Epidermal melanocyte (primary cell): ENCODE results near the gene SETBP1.

Source experiments
- DNase-seq: peaks from one replicate; pipeline ENCODE4 v3.0.0; 2011; ENCODE audit warnings: low spot score; ENCODE audit not compliant: insufficient read length

Gene SETBP1

DNA sequence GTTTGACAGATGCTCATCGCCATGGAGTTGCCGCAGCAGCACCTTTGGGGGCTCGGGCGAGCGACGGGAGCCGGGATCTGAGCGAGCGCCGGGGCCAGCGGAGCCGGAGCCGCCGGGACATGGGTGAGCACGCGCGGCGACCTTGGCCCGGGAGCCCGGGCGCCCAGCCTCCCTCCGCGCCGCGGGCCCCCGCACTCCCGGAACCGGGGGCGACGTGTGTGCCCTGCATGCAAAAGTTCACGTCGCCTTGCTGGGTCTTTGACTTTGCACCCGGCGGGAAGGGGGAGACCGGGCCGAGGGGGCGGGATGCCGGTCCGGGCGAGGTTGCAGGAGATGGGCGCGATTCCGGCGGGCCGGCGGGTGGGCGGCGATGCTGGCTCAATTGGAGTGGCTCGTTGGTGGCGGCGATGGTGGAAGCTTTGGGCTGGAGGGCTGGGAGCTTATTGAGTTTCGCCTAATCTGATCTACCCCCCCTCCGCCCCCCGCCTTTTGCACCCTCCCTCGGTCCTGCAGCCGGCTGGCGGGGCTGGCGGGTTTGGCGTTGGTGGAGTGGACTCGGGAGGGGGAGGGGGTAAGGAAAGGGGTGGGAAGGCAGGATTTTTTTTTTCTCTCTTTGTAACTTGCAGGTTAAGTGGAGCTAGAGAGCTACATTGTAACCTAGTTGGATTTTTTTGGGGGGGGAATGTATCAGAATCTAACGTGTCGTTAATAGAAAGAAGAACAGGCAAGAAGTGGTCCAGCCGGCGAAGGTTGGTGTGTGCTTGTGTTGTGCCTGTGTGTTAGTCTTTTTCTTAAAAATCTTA lies at the start of gene SETBP1:
Gene SETBP1 (plus strand): TSS at position 616 of the 803 bp plus-strand sequence. CDS start 20,459 bp downstream, outside the sequence.
- DNase-seq, result peak; percentile 60

DNA sequence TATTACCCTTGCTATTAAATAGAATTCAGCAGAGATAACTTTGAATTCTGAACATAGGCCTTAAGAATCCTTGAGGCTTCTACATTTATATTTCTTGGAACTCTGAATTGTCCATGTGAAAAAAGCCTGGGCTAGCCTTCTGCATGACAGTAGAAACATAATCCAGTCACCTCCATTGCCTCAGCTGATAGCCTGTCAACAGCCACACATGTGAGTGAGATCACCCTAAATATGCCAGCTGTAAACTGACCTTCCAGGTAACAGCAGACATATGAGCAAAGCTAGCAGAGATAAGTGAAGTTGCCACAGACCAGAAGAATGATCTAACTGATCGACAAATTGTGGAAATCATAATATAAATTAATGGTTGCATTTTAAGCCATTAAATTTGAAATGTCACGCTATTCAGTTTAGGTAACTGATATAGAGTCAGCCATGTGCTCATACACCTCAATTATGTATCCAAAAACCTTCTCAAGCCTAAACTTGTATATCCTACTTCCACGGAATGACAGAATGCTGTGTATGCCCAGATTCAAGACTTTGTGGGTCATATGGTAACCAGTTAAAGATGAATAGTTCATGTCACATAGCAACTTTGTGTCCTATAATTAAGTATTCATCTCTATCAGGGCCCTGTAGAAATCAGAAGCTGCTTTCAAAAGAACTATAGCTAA lies 48.1 kb upstream of the SETBP1 start:
- no peak for DNase-seq

DNA sequence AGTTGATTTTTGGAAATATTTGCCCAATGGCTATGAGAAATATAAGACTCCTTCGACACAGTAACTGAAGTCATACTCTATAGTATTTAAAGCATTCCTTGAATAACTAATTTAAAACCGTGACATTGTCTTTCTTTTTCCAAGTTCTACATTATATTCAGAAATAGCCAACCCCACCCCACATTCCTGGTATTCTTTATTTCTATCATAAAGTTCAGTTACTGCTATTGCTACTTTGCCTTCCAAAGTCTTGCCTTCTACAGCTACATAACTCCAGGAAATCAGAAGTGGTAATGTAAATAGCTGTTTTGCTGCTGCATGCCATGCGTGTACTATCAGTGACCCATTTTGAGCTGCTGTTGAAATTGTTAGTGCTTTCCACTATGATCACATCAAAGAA lies 45.1 kb upstream of the SETBP1 start:
- no peak for DNase-seq

DNA sequence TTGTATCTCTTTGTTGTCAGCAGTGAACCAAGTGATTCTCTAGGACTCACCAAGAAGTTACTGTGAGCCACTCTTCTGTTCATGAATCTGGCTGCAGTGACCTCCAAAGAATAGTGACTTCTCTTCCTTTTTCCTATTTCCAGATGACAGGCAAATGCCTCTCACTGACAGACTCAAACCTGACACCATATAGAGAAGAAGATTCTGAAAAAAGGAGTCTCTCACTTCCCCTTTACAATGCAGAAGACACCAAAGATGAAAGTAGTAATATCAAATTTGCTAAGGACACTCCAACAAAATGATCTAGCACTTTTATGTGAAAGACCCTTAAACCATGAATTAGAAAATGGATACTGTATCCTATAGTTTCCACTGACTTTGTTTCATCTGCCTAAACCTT lies 44.4 kb upstream of the SETBP1 start:
- DNase-seq, result no peak

DNA sequence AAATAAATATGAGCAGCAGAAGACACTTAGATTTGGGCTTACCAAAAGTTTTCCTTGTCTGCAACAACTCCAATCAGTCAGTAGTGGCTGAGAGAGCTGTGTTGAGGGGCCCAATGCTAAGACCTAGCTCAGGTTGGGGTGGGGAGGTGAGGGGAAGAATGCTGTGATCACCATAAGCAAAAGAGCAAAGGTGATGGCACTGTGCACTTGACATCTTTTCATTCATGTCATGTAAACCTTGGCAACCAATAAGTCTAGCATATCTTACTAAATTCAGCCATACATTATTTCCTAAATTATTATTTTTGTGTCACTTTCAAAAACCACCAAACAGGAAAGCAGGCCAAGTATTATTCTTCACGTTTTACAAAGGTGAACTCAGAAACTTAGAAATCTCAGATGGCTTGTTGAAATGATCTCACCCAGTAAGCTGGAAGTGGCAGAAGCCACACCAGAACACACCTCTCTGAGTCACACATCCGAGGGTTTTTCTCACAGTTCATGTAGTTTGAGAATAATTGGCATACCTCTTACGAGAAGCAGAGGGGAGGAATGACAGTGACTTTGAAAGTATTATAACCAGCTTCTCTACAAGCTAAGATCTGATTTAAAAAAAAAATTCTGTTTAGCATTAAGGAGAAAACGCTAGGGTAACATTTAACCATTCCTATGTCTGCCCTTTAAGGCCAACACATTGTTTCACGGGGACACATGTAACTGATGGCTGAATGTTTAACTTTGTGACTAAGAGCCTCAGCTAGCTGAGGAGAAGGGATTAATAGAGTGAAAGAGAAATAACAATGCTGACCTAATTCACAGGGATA lies 43.3 kb upstream of the SETBP1 start:
- DNase-seq, result no peak

DNA sequence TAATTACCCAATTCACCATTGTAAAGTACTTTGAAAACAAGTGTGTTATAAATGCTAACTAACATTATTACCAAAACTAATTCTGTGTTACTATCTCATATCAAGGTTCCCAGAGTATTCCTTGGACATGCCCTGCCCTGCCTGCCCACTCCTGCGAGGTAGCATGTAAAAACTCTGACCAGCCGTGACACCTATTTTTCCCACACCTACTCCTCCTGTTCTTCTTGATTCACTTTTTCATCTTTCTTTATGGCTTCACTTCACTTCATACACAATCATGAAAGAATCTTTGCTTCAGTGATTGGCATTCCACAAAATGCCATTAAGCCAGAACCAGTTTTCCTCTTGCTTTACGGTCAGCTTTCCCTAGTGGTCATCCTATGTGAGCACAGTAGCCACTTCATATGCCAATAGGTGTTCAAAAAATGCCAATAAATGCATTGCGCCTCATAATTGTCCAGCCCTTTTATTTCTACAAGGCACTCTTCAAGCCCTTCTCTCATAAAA lies 42.6 kb upstream of the SETBP1 start:
- DNase-seq, result no peak

DNA sequence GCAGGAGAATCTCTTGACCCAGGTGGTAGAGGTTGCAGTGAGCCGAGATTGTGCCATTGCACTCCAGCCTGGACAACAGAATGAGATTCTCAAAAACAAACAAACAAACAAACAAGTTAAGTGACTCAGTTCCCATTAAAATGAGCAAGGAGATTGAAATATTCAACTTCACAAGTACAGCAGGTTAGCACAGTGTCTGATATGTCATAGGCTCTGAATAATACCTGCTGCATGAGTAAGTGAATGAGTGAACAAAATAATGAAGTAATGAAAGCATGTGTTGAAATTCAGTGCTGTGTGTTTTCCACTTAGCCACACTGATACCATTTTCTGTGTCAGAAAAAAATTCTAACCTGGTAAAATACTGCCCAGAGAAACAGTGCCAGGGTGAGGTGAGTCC lies 41.9 kb upstream of the SETBP1 start:
- DNase-seq, result no peak

DNA sequence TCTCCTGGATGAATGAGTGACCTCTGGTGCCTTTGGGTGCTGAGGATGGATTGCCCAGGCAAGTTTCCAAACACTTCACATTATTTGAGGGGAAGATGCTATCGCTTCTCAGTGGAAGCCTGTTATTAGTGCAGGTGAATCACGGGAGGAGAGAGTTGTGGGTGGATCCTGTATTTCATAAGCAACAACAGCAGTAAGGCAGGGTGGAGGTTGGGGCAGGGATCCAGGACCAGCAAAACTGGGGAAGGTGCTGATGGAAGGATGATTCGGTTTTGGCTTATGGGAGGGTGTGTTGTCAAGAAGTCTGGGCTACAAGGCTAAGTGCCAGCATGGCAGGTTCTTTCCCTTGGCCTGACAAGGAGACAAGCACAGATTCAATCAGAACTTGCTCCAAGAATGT lies 37.7 kb upstream of the SETBP1 start:
- no peak for DNase-seq

DNA sequence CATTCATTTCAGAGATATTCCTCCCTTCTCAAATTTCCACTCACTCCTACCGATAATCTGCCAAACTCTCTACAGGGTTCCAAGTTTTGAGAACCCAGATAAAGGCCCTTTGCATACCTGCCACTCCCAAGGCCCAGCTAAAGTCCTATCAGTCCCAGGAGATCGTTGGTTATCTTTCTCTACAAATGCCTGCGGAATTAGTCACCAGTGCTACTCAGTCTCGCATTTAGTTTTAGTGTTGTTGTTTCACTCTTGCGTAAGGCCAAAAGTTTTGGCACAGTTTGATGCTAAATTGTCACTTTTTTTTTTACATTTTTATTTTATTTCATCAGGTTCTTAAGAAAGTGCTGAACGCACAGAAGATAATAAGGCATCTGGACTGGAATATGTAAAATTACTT lies 29.2 kb upstream of the SETBP1 start:
- DNase-seq, result no peak

DNA sequence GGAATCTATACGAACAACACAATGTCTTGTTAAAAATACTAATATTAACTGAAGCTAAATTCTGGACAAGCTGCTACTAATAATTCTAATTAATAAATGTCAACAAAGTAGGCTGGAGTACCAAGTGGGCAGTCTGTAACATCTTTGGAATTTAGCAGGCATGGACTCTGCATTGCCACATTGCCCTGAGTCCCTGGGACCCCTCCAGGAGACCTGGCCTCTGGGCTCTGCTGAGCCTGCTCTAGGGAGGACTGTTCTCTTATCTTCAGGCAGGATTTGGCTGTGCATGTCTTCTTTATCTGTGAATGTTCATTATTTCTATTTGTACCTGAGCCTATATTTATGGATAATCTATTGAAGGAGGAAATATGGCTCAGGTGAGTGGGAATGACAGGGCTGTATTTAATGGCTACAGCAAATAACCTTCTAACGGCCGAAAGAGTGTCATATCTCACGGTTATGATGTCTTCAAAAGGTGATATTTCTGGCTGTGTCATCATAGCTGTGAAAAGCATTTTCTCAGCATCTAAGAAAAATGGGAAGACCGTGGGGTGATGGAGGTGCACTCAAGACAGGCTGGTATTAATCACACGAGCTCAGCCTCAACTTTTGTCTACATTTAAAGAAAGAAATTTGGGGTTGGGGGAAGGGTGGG lies 28.6 kb upstream of the SETBP1 start:
- DNase-seq, result no peak

DNA sequence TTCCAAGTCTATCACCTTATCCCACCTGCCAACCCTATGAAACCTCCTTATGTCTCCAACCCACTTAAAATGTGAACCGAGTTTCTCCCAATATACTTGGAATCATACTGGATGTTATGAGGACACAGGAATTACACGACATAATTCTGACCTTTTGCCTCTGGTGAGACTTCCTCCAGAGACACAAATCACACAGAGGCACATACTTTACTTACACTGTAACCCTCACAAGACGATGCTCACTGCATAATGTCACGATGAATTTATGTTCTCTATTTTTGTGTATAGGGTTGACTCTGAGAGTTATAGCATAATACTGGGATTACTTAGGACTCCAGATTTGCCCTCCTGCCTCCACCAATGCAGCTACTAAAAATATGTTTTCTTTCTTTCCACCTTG lies 28.0 kb upstream of the SETBP1 start:
- no peak for DNase-seq

DNA sequence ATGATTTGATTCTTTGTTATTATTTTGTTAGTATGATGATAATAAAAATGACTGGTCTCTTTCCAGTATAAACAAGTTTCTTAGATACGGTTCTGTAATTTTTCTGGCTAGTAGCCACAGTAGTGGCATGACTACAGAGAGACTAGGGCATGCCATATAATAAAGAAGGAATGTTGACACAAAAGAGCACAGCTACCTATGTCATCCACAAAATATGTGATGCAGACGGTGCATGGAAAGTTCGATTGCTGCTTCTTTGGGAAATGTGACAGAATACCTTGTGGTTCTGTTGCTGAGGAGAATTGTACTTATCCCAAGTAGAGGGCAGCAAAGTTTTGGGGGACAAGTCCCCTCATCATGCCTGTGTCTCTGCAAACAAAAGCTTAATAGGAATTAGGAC lies 26.1 kb upstream of the SETBP1 start:
- DNase-seq, result peak; percentile 63

DNA sequence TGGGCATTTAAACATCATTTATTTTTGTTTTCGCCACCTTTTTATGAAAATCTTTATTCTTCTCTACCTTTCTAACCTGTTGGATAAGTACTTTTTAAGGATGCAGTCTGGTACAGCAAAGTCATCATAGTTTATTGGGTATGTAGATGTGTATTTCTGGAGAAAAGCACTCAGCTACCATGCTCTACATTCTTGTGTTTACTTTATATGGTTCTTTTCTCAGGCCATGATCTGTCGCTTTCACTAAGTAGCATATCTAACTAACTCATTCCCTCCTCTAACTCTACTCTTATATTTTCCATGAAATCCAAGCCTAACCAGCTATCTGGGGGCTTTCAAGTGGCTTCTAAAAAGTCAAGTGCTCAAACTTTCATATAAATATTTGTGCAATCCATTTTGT lies 25.3 kb upstream of the SETBP1 start:
- no peak for DNase-seq

DNA sequence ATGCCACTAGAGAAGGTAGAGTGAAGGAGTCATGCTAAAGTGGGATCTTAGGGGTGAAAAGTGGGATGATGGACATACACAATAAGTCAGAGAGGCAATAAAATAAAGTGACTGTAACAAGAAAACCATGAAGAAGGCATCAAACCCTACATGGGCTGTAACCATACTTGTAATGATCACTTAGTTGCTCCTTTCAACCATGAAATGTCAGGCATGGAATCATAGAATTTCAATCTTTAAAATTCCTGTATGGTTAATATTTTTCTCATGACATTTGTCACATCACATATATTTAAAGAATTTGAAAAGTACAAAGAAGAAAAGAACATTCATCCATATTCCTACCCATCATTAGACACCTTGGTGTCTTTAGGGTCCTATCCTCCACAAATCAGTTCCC lies 20.9 kb upstream of the SETBP1 start:
- DNase-seq, result no peak

DNA sequence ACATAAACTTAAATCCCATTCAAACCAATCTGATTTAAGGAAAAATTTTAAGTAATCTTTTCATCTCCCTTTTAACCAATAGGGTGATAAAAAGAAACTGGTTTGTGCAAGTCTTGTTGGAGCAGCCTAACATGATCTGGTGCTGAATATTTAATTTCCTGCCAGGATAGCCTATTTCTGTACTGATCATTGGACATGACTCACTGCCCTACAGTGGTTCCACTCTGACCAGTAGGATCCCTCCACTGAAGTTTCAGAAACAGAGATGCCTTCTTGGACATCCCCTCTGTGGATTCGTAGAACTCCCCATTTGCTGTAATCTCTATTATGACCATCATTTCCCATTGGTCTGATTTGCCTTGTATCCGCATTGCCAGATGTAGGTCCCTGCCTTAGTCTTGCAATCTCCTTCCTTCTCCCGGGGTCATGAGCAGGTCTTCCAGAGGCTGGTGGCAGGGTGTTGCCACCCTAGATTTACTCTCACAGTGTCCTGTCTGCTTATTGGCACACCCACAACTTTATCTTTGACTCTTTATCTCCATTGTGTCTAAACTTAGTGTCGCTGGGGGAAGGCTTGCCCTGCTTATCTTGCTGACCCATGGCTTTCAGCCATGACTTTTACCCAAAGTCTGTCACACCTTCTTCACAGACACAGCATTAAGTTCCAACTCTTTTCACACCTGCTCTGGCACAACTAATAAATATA lies 12.3 kb upstream of the SETBP1 start:
- DNase-seq, result no peak

DNA sequence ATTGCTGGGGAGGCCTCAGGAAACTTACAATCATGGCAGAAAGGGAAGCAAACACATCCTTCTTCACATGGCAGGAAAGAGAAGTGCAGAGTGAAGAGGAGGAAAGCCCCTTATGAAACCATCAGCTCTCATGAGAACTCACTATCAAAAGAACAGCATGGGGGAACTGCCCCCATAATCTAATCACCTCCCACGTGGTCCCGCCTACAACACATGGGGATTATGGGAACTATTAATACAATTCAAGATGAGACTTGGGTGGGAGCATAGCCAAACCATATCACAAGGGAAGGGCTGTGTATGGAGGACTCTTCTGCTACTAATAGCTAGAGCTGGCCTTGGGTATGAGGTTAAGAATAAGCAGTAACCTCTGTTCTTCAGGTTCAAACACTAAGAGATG lies 8.8 kb upstream of the SETBP1 start:
- no peak for DNase-seq

DNA sequence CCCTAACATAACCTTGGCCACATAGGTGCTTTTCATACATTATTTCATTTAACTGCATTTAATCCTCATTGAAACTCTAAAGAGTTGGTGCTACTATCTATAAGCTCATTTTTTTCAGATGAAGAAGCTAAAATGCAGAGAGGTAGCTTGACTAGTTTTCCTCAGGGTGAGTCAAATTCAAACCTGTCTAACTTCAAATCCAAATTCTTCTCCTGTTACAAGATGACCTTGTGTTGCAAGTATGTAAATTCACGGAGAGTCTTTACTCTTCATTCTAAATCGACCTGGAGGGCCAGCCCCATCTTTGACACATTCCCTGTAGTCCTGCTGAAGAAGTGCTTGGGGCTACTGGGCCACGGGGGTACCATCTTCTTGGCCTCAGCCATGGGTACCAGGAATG lies 8.2 kb upstream of the SETBP1 start:
- no peak for DNase-seq

DNA sequence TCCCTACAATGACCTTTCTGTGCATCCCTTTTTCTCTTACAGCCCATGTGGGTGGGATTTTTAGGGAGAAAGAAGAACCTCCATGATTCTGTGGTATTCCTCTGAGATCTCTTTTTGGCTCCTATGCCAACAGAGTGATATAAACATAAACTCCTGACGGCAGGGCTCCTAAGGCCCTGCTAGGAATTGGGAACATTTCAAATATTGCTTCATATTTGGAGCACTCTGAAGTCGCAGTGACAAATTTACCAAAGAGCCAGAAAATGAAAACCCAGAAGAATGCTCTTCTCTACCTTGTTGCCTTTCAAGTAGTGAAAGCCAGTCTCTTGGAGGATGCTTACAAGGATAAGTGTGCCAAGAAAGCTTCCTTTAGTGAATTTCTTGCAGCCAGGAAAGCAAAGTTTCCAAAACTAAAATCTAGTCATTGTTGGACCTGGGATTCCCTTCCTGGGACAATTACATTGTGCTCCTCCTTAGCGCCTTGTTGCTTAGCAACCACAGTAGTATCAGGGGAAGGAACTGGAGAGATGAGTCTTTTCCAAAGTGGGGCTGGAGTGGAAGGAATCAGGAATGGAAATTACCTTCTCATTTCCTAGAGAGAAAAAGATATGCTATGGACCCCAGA lies 7.3 kb upstream of the SETBP1 start:
- DNase-seq, result no peak

DNA sequence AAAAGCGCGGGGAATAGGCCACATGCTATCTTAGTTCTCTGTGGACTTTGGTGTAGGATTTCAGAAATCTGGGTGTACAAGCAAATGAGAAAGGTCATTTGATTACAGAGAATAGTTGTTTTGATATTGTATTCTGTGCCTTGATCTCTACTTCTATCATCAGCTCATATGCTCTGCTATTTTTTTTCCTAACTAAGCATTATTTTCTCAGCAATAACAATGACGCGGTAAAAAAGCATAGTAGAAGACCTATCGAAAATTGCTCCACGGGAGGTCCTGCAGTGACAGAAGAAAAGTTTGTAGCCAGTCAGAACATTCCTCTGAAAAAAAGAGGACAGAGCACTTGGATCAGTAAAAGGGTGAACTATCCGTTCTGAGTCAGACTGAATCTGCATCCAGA lies 2.8 kb upstream of the SETBP1 start:
- DNase-seq, result no peak

DNA sequence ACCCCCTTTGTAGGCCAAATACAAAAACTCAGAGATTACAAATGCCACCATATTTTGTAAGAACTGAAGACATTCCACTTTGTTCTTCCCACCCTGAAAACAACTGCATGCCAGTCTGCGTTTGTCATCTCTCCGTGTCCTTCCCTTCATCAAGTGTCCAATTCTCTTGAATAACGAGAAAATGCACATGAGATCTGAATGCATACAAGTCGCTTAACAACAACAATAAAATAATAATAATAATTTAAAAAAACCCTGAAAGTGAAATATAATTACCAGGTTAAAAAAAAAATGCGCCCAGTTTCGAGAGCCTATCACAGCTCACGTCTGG lies 2.0 kb upstream of the SETBP1 start:
- no peak for DNase-seq
